HG02588 (cell line): ENCODE measurements around the gene FAM237B.
A peak's percentile ranks its signal among the peaks of the same experiment; 100 is the strongest.

Experiments
- ATAC-seq: cut with Tn5 transposase; IDR thresholded peaks from one replicate; pipeline ENCODE4 v1.9.1; 2021; ENCODE audit warnings: mild to moderate bottlenecking, moderate library complexity; ENCODE audit not compliant: unreplicated experiment

Gene FAM237B

GRCh38 chr7:90298145-90299038, 22.7 kb downstream of the FAM237B start:
- peak; percentile 83 for ATAC-seq

DNA sequence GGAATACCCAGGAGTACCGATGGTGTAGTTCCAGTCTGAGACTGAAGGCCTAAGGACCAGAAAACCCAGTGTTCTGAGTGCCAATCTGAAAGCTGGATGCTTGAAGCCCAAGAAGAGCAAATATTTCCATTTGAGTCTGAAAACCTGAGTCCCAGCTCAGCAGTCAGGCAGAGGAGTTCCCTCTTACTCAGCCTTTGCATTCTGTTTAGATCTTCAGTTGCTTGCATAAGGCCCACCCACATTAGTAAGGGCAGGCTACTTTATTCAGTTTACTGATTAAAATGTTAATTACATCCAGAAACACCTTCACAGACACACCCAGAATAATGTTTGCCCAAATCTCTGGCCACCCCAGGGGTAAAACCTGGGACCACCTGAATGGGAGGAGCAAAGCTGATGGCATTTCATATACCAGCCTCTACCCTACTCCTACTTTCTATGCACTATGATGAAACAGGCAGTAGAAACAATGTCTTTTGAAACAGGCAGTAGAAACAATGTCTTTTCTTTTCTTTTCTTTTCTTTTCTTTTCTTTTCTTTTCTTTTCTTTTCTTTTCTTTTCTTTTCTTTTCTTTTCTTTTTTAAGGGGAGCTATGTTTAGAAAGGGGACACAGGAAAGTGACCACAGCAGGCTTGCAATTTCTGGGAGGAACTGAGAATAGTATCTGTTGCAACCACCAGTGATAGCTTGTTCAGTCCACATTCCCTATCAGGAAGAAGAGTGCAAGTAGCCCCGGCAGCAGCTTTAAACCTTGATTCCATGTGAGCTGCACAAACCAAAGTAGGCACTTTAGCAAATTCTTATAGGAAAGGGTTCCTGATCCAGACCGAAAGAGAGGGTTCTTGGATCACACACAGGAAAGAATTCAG, 30.6 kb downstream of the FAM237B start:
- no peak for ATAC-seq

DNA sequence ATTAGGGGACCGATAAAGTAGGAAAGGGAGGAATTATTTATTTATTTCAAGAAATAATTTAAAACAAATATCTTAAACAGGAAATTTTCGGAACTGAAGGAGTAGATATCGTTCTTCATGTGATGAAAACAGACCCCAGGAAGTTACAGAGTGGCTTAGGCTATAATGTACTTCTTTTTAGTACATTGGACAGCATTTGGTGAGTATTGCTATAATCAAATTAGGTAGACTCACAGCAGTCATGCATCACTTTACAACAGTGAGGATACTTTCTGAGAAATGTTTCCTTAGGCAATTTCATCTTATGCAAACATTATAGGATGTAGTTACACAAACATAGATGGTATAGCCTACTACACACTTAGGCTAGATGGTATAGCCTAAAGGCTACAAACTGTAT, 33.0 kb downstream of the FAM237B start:
- ATAC-seq, result no peak

GRCh38 chr7:90276033-90276728, 44.9 kb downstream of the FAM237B start:
- no peak for ATAC-seq

DNA sequence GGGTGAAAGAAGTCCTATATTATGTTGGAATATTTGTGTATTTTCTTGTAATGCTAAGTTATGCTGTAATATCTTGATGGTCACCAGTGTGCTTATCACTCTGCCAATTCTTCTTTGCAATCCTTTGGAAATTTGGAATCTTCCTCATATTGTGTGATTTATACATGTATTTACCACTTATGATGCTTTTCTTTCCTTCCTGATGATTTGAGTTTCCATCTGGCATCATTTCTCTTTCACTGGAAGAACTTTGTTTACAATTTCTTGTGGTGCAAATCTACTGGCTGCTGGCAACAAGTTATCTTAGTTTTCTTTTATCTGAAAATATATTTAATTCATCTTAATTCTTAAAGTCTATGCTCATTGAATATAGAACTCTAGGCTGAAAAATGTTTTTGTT, 46.9 kb downstream of the FAM237B start:
- ATAC-seq, result no peak

DNA sequence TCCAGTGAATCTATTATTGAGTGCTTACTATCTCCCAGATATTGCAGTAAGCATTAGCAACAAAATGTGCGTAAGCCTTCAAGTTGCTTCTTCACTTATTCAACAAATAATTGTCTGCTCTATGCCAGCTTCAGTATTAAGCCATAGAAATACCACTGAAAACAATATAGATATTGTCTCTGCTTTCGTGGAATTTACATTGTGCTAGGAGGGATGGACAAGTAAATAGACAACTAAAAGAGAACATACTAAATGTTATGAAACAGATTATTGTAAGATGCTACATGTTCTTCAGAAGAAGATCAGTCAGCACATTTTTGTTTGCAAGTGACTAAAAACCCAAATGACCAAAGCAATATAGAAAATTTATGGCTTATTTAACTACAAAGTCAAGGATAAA, 48.9 kb downstream of the FAM237B start:
- no peak for ATAC-seq

GRCh38 chr7:90271753-90272152, 49.4 kb downstream of the FAM237B start:
- no peak for ATAC-seq

DNA sequence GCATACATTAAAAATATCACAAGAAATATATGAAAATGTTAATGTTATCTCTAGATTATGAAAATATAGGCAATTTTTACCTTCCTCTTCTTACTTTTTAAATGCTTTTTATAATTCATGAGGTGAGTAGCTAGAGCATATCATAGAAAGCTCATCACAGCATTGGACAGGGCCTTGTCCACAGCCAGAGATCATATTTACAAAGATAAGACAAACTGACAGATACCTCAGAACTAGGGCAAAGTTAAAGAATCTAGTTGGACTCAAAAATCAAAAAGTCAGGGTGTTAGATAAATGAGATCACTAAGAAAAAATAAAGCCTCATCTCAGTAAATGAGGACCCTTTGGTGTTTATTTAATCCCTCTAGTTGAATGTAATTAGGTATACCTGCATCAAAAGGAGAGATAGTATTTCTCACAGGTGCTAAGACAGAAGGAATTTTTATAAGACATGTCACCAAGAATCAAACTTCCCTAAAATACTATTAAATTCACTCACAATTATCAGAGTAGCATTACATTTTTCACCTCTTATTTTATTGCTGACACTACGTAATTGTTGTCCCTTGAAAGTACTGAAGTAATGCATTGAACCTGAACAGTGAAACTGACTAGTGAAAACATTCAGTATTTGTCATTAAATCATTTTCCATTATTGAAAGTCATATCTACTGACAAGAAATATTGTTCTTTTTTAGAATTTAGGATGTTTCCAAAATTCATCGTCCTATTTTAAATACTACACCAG, 50.5 kb downstream of the FAM237B start:
- ATAC-seq, result no peak

DNA sequence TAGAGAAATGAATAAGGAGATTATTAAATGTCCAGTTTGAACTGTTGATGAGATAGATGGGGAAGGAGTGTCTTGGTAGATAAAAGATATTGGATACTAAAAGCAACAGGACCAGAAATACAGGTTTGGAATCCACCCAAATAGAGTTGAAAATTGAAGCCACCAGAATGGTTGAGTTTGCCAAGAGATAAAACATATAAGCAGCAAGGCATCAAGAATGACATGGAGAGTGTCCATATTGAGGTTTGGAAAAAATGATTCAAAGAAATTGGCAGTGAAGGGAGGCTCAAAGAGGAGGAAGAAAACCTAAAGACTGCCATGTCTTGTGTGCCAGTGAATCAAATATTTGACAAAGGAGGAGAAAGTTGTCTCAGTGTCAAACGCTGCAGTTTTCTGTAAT, 51.9 kb downstream of the FAM237B start:
- ATAC-seq, result no peak

GRCh38 chr7:90267263-90267858, 53.7 kb downstream of the FAM237B start:
- no peak for ATAC-seq

DNA sequence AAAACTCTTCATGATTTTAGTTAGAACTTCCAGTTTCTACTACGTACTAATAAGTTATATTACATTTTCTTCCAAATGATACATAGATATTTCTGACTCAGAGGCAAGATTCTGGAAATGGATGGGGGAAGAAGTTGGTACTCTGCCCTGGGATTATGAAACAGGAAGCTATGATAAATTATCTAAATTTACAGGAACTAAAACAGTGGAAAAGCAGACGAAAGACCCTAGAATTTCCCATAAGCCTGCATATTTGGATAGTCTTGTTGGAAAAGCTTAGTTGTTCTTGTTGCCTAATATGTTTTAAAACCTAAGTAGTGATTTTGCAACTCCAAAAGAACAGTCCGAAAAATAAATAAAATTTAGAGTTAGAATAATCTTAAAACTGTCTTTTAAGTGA, 54.3 kb downstream of the FAM237B start:
- ATAC-seq, result no peak
